KMS-11 (cell line): Measurements from ENCODE around the gene DDX4.

ENCODE experiments used
- H2AFZ ChIP-seq: fragments of 200-600 bp; sonication (generic); 2 replicates; pipeline ENCODE4 v1.6.1; 2016; ENCODE audit warnings: antibody characterized with exemption, mixed run types, low read depth
- H3K27ac ChIP-seq: fragments of 200-600 bp; sonication (generic); 2 replicates; pipeline ENCODE4 v1.6.1; 2016; ENCODE audit warnings: mild to moderate bottlenecking, mixed run types
- H3K27me3 ChIP-seq: fragments of 200-600 bp; sonication (generic); 2 replicates; pipeline ENCODE4 v1.6.1; 2017; ENCODE audit warnings: mild to moderate bottlenecking, low read depth, mixed run types, moderate library complexity; ENCODE audit not compliant: insufficient read depth
- H3K36me3 ChIP-seq: fragments of 200-600 bp; sonication (generic); 2 replicates; pipeline ENCODE4 v1.6.1; 2017; ENCODE audit warnings: mild to moderate bottlenecking, mixed run types; ENCODE audit not compliant: insufficient read depth
- H3K4me1 ChIP-seq: fragments of 200-600 bp; sonication (generic); 2 replicates; pipeline ENCODE4 v1.6.1; 2016; ENCODE audit warnings: mild to moderate bottlenecking, low read depth, mixed run types; ENCODE audit not compliant: poor library complexity, severe bottlenecking
- H3K4me2 ChIP-seq: fragments of 200-600 bp; sonication (generic); 2 replicates; pipeline ENCODE4 v1.7.0; 2016; ENCODE audit warnings: mild to moderate bottlenecking, mixed run types
- H3K4me3 ChIP-seq: fragments of 200-600 bp; sonication (generic); IDR thresholded peaks from 2 replicates; pipeline ENCODE4 v1.6.1; 2017; ENCODE audit warnings: low read depth, low read length, mixed read lengths; ENCODE audit not compliant: insufficient read depth
- H3K79me2 ChIP-seq: fragments of 200-600 bp; sonication (generic); 2 replicates; pipeline ENCODE4 v1.6.1; 2016; ENCODE audit warnings: low read depth, mixed run types; ENCODE audit not compliant: insufficient read depth
- H3K9ac ChIP-seq: fragments of 200-600 bp; sonication (generic); 2 replicates; pipeline ENCODE4 v1.6.1; 2016; ENCODE audit warnings: mild to moderate bottlenecking, mixed run types
- H4K20me1 ChIP-seq: fragments of 200-600 bp; sonication (generic); 2 replicates; pipeline ENCODE4 v1.6.1; 2016; ENCODE audit warnings: mild to moderate bottlenecking, mixed run types; ENCODE audit not compliant: insufficient read depth
- CTCF ChIP-seq: fragments of 200-600 bp; sonication (generic); conservative IDR thresholded peaks from 2 replicates; pipeline ENCODE4 v1.6.1; 2017; ENCODE audit warnings: low read depth, mild to moderate bottlenecking, antibody characterized with exemption, low read length, moderate library complexity, mixed read lengths

The DDX4 gene

GRCh38 chr5:55829956-55830355, 92.1 kb downstream of the DDX4 start:
- Histone ChIP-seq H3K27ac (no peak overlapping the region), H3K9ac (no peak overlapping the region), H3K4me3 (no peak overlapping the region), H3K27me3 (no peaks in the 10 kb centered on the region), H4K20me1 (no peaks in the 10 kb centered on the region), H3K4me1 (no peaks in the 10 kb centered on the region), H3K4me2 (no peak overlapping the region), H2AFZ (no peak overlapping the region), H3K79me2 (no peaks in the 10 kb centered on the region), H3K36me3 (no peaks in the 10 kb centered on the region)
- no peak for TF ChIP-seq CTCF

DNA sequence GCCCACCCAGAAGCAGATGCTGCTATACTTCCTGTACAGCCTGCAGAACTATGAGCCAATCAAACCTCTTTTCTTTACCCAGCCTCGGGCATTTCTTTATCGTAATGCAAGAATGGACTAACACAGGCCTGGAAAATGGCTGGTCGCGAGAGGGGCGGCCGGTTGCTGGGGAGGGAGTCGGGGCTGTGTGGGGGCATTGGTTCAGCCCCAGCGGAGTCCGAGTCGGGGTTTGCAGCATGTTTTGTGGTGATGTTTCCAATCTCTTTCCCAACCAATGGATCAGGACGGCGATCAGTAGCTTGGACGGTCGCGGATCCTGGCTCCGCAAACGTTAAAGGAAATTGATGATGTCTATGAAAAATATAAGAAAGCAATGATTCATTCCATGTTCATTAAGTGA, 94.6 kb downstream of the DDX4 start:
- no peak overlapping the region for H3K27ac ChIP-seq
- H3K79me2 ChIP-seq: no peaks in the 10 kb centered on the region
- H3K4me3 ChIP-seq: no peak overlapping the region
- no peaks in the 10 kb centered on the region for H3K27me3 ChIP-seq
- H2AFZ ChIP-seq: no peak overlapping the region
- no peak for TF ChIP-seq CTCF
- no peaks in the 10 kb centered on the region for H3K36me3 ChIP-seq
- H3K9ac ChIP-seq: no peak overlapping the region
- no peaks in the 10 kb centered on the region for H3K4me1 ChIP-seq
- H3K4me2 ChIP-seq: no peak overlapping the region
- no peaks in the 10 kb centered on the region for H4K20me1 ChIP-seq

DNA sequence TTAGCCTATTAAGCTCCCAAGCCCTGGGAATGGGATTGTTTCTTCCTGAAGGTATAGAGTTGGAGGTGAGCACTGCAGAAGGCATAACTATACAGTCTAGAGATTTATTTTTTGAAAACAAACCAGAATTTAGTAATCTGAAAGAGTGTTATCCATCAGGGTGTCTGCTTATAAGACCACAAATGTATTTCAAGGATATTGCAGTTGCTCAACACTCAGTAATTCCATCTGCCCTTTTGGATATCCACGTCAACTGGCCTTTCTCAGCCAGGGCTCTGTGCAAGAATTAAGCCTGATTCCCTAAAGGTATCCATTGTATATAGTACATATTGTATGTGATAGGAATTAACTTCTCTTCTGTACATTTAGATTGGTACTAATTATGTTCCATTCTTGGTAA, 98.3 kb downstream of the DDX4 start:
- Histone ChIP-seq H3K4me2 (no peak overlapping the region), H3K27me3 (no peaks in the 10 kb centered on the region), H3K36me3 (no peaks in the 10 kb centered on the region), H2AFZ (no peak overlapping the region), H4K20me1 (no peaks in the 10 kb centered on the region), H3K4me1 (no peaks in the 10 kb centered on the region), H3K27ac (no peak overlapping the region), H3K79me2 (no peaks in the 10 kb centered on the region), H3K4me3 (no peak overlapping the region), H3K9ac (no peak overlapping the region)
- TF ChIP-seq CTCF: no peak

DNA sequence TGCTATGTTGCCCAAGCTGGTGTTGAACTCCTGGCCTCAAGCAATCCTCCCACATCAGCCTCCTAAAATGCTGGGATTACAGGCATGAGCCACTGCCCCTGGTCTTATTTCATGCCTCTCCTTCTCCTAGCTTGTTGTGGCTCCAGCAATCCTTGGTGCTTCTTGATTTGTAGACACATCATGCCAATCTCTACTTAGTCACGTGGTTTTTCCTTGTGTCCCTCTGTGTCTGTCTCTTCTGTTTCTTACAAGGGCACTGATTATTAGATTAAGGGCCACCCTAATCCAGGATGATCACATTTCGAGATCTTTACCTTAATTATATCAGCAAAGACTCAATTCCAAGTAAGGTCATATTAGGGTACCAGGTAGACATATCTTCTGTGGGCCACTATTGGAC, 104.1 kb downstream of the DDX4 start:
- H3K79me2 ChIP-seq: no peaks in the 10 kb centered on the region
- no peak overlapping the region for H3K9ac ChIP-seq
- H3K4me1 ChIP-seq: no peaks in the 10 kb centered on the region
- H3K27ac ChIP-seq: no peak overlapping the region
- no peaks in the 10 kb centered on the region for H3K27me3 ChIP-seq
- no peak for TF ChIP-seq CTCF
- no peak overlapping the region for H3K4me2 ChIP-seq
- no peak overlapping the region for H3K4me3 ChIP-seq
- no peaks in the 10 kb centered on the region for H3K36me3 ChIP-seq
- no peaks in the 10 kb centered on the region for H4K20me1 ChIP-seq
- H2AFZ ChIP-seq: no peak overlapping the region

GRCh38 chr5:55847837-55848236, 110.0 kb downstream of the DDX4 start:
- no peak overlapping the region for H3K27ac ChIP-seq
- H3K27me3 ChIP-seq: no peaks in the 10 kb centered on the region
- no peak for TF ChIP-seq CTCF

More at GRCh38 chr5:55847837-55848236, 110.0 kb downstream of the DDX4 start:
- Histone ChIP-seq H3K4me3 (no peak overlapping the region), H3K4me2 (no peak overlapping the region), H4K20me1 (no peaks in the 10 kb centered on the region), H3K79me2 (no peaks in the 10 kb centered on the region), H3K36me3 (no peaks in the 10 kb centered on the region), H3K9ac (no peak overlapping the region), H2AFZ (no peak overlapping the region), H3K4me1 (no peaks in the 10 kb centered on the region)
